Sigmoid colon (tissue), 4 donors: ENCODE measurements around the gene PDE6A.

ENCODE experiments used
- CTCF ChIP-seq, 4 experiments: fragments of 450-650 bp in 3 of 4; fragments of 200-600 bp in 1 of 4; IDR thresholded peaks; one replicate each; pipeline ENCODE4 v1.5.1; 2016 to 2019; ENCODE audit warnings: antibody characterized with exemption in 4 of 4, mild to moderate bottlenecking in 3 of 4, moderate library complexity in 2 of 4
- POLR2A ChIP-seq, 2 donors: fragments of 450-650 bp; IDR thresholded peaks; one replicate each; pipeline ENCODE4 v1.6.1; 2016; ENCODE audit warnings: antibody characterized with exemption in 2 of 2, mild to moderate bottlenecking in 2 of 2, moderate library complexity in 2 of 2
- POLR2AphosphoS5 ChIP-seq, 4 donors: sonication (generic); formaldehyde crosslinking; IDR thresholded peaks; one replicate each; pipeline ENCODE4 v1.6.1; 2017; ENCODE audit warnings: antibody characterized with exemption in 4 of 4

- TF ChIP-seq CTCF (IDR thresholded peaks at IDR 0.05) (no peak), POLR2AphosphoS5 (IDR thresholded peaks at IDR 0.05) (no peak), POLR2A (IDR thresholded peaks at IDR 0.05) (no peak)
Observed at GRCh38 chr5:149810856-149811255, 133.7 kb downstream of the PDE6A start.
